Loucy (cell line): ENCODE measurements around the gene TRPM1.

Source experiments
- H2AFZ ChIP-seq: fragments of 200-600 bp; sonication (generic); 2 replicates; pipeline ENCODE4 v1.6.0; 2016; ENCODE audit warnings: antibody characterized with exemption, mild to moderate bottlenecking, low read length, moderate library complexity
- H3F3A ChIP-seq: fragments of 200-600 bp; 2 replicates; pipeline ENCODE4 v1.6.0; 2016; ENCODE audit warnings: antibody characterized with exemption, low read depth, mild to moderate bottlenecking
- H3K27me3 ChIP-seq: fragments of 200-600 bp; sonication (generic); 2 replicates; pipeline ENCODE4 v1.6.1; 2014; ENCODE audit warnings: low read length, mild to moderate bottlenecking; ENCODE audit not compliant: insufficient read depth, poor library complexity, severe bottlenecking
- H3K36me3 ChIP-seq: fragments of 200-600 bp; sonication (generic); 2 replicates; pipeline ENCODE4 v1.6.1; 2016; ENCODE audit warnings: low read length; ENCODE audit not compliant: insufficient read depth
- H3K4me1 ChIP-seq: fragments of 200-600 bp; sonication (generic); 2 replicates; pipeline ENCODE4 v1.5.1; 2014; ENCODE audit warnings: low read length, mild to moderate bottlenecking; ENCODE audit not compliant: insufficient read depth, poor library complexity, severe bottlenecking
- H3K4me2 ChIP-seq: fragments of 200-600 bp; sonication (generic); 2 replicates; pipeline ENCODE4 v1.6.0; 2014; ENCODE audit warnings: antibody characterized with exemption, low read length, low read depth, mild to moderate bottlenecking; ENCODE audit not compliant: poor library complexity, severe bottlenecking
- H3K4me3 ChIP-seq: fragments of 200-600 bp; sonication (generic); 2 replicates; pipeline ENCODE4 v1.5.1; 2014; ENCODE audit warnings: low read length, mild to moderate bottlenecking, mixed read lengths; ENCODE audit not compliant: poor library complexity, severe bottlenecking
- H3K79me2 ChIP-seq: fragments of 200-600 bp; sonication (generic); 2 replicates; pipeline ENCODE4 v1.6.1; 2014; ENCODE audit warnings: low read length; ENCODE audit not compliant: insufficient read depth
- H3K9ac ChIP-seq: fragments of 200-600 bp; sonication (generic); 2 replicates; pipeline ENCODE4 v1.6.0; 2014; ENCODE audit warnings: mild to moderate bottlenecking, low read depth, low read length, moderate library complexity; ENCODE audit not compliant: poor library complexity, severe bottlenecking
- H3K9me2 ChIP-seq: fragments of 200-600 bp; sonication (generic); replicated peaks from 2 replicates; pipeline ENCODE4 v1.6.1; 2016; ENCODE audit warnings: low read depth, low read length, mixed read lengths
- H3K9me3 ChIP-seq: fragments of 200-600 bp; sonication (generic); 2 replicates; pipeline ENCODE4 v1.6.1; 2014; ENCODE audit warnings: mild to moderate bottlenecking, antibody characterized with exemption, low read length, low read depth; ENCODE audit not compliant: insufficient read depth
- H4K20me1 ChIP-seq: fragments of 200-600 bp; sonication (generic); 2 replicates; pipeline ENCODE4 v1.6.0; 2014; ENCODE audit warnings: antibody characterized with exemption, low read length, mild to moderate bottlenecking; ENCODE audit not compliant: insufficient read depth, poor library complexity, severe bottlenecking
- CTCF ChIP-seq: fragments of 200-600 bp; sonication (generic); conservative IDR thresholded peaks from 2 replicates; pipeline ENCODE4 v1.5.1; 2014; ENCODE audit warnings: mild to moderate bottlenecking, antibody characterized with exemption, low read length
- EZH2phosphoT487 ChIP-seq: fragments of 200-600 bp; IDR thresholded peaks from 2 replicates; pipeline ENCODE4 v1.6.1; 2018; ENCODE audit warnings: antibody characterized with exemption, mild to moderate bottlenecking, moderate library complexity, borderline replicate concordance

Gene TRPM1

GRCh38 chr15:31080591-31081014, 20.9 kb downstream of the TRPM1 start:
- Histone ChIP-seq H2AFZ (no peak overlapping the region), H3K27me3 (no peaks in the 10 kb centered on the region), H3K4me1 (peaks cover 24% of the 10 kb centered on the region), H3K9ac (no peak overlapping the region), H3K36me3 (no peaks in the 10 kb centered on the region), H3F3A (no peaks in the 10 kb centered on the region), H3K9me2 (no peaks in the 10 kb centered on the region), H3K4me3 (no peak overlapping the region), H3K79me2 (no peaks in the 10 kb centered on the region), H3K9me3 (no peaks in the 10 kb centered on the region), H3K4me2 (no peak overlapping the region), H4K20me1 (no peaks in the 10 kb centered on the region)
- TF ChIP-seq EZH2phosphoT487 (no peak), CTCF (no peak)

- Histone ChIP-seq H3K4me2 (no peak overlapping the region), H3K9me2 (no peaks in the 10 kb centered on the region), H3K9ac (no peak overlapping the region), H3K27me3 (no peaks in the 10 kb centered on the region), H3K36me3 (no peaks in the 10 kb centered on the region), H2AFZ (no peak overlapping the region), H4K20me1 (no peaks in the 10 kb centered on the region), H3K79me2 (no peaks in the 10 kb centered on the region), H3K4me1 (peaks cover 24% of the 10 kb centered on the region), H3K4me3 (no peak overlapping the region), H3K9me3 (no peaks in the 10 kb centered on the region), H3F3A (no peaks in the 10 kb centered on the region)
- TF ChIP-seq EZH2phosphoT487 (no peak), CTCF (no peak)
Measured at GRCh38 chr15:31079519-31079918, 22.0 kb downstream of the TRPM1 start.

GRCh38 chr15:31078471-31078870, 23.1 kb downstream of the TRPM1 start:
- Histone ChIP-seq H3K9me2 (no peaks in the 10 kb centered on the region), H3K27me3 (no peaks in the 10 kb centered on the region)

More at GRCh38 chr15:31078471-31078870, 23.1 kb downstream of the TRPM1 start:
- Histone ChIP-seq H3K4me1 (peaks cover 21% of the 10 kb centered on the region), H3K4me3 (no peak overlapping the region), H3K36me3 (no peaks in the 10 kb centered on the region), H3F3A (no peaks in the 10 kb centered on the region), H3K4me2 (no peak overlapping the region), H2AFZ (no peak overlapping the region), H3K9me3 (no peaks in the 10 kb centered on the region), H3K79me2 (no peaks in the 10 kb centered on the region), H4K20me1 (no peaks in the 10 kb centered on the region), H3K9ac (no peak overlapping the region)
- no peak for TF ChIP-seq CTCF
- no peak for TF ChIP-seq EZH2phosphoT487
